SK-N-SH (cell line): ENCODE results near the gene PNPLA1. TPM values are rescaled to one million over a fixed set of nuclear protein-coding genes. Genes with fewer than 3 reads are reported as not detected.

Experiments
- CTCF ChIA-PET: fragments of 300-600, 350-600 bp; formaldehyde crosslinking; extraction: SDS; loops from one replicate; lab custom pipeline; 2021; lab: Yijun Ruan, JAX
- POLR2A ChIA-PET: fragments of 350-600 bp; sonication (Branson Sonifier 250); formaldehyde crosslinking; extraction: SDS; loops from one replicate; lab custom pipeline; 2020; ENCODE audit warnings: antibody characterized with exemption, inconsistent platforms; lab: Yijun Ruan, JAX
- DNase-seq: peaks from one replicate; pipeline ENCODE4 v3.0.0; 2012
- H2AFZ ChIP-seq: fragments of 200-600 bp; sonication (generic); 2 replicates; pipeline ENCODE4 v1.8.1; 2016; ENCODE audit warnings: antibody characterized with exemption, mild to moderate bottlenecking, low read depth
- H3F3A ChIP-seq: fragments of 200-600 bp; sonication (generic); replicated peaks from 2 replicates; pipeline ENCODE3; 2016; ENCODE audit warnings: antibody characterized with exemption, mild to moderate bottlenecking; ENCODE audit not compliant: insufficient read depth
- H3K27ac ChIP-seq, 2 experiments: fragments of 200-500 bp in 1 of 2; fragments of 200-600 bp in 1 of 2; sonication (Bioruptor generic) in 1 of 2; sonication (generic), shearing (Covaris generic) in 1 of 2; 2 replicates each; pipeline versions ENCODE4 v1.5.1 to v1.6.1; 2014 to 2016; ENCODE audit warnings: low read depth in 2 of 2, inconsistent platforms in 1 of 2, low read length in 1 of 2, mild to moderate bottlenecking in 1 of 2, mixed read lengths in 1 of 2
- H3K27me3 ChIP-seq: fragments of 200-600 bp; sonication (generic), shearing (Covaris generic); 2 replicates; pipeline ENCODE4 v1.6.1; 2016; ENCODE audit warnings: mixed run types; ENCODE audit not compliant: insufficient read depth
- H3K36me3 ChIP-seq, 2 experiments: fragments of 200-500 bp in 1 of 2; fragments of 200-600 bp in 1 of 2; sonication (Bioruptor generic) in 1 of 2; sonication (generic) in 1 of 2; replicated peaks in 1 of 2; 2 replicates each; pipeline versions ENCODE3 to v1.5.1; 2014 to 2016; ENCODE audit warnings: low read length in 1 of 2, mild to moderate bottlenecking in 1 of 2; ENCODE audit not compliant: insufficient read depth in 2 of 2, control insufficient read depth in 1 of 2
- H3K4me1 ChIP-seq, 2 experiments: fragments of 200-500 bp in 1 of 2; fragments of 200-600 bp in 1 of 2; sonication (Bioruptor generic) in 1 of 2; sonication (generic), shearing (Covaris generic) in 1 of 2; 2 replicates each; pipeline versions ENCODE4 v1.5.1 to v1.6.1; 2014 to 2016; ENCODE audit warnings: low read depth in 1 of 2, low read length in 1 of 2, mixed run types in 1 of 2; ENCODE audit not compliant: insufficient read depth in 2 of 2, control insufficient read depth in 1 of 2
- H3K4me2 ChIP-seq: fragments of 200-600 bp; sonication (generic), shearing (Covaris generic); 2 replicates; pipeline ENCODE4 v1.6.1; 2017; ENCODE audit warnings: mixed run types
- H3K4me3 ChIP-seq, 2 experiments: fragments of 200-500 bp in 1 of 2; fragments of 200-600 bp in 1 of 2; sonication (Bioruptor generic) in 1 of 2; sonication (generic), shearing (Covaris generic) in 1 of 2; 2 replicates each; pipeline versions ENCODE4 v1.5.1 to v1.8.1; 2014 to 2016; ENCODE audit warnings: low read depth in 2 of 2, inconsistent platforms in 1 of 2, low read length in 1 of 2, mild to moderate bottlenecking in 1 of 2, mixed read lengths in 1 of 2, moderate library complexity in 1 of 2
- H3K79me2 ChIP-seq: fragments of 200-600 bp; sonication (generic); 2 replicates; pipeline ENCODE4 v1.8.1; 2017; ENCODE audit warnings: mild to moderate bottlenecking; ENCODE audit not compliant: insufficient read depth
- H3K9ac ChIP-seq: fragments of 200-600 bp; sonication (generic); 2 replicates; pipeline ENCODE4 v1.6.1; 2017; ENCODE audit warnings: mixed run types
- H3K9me2 ChIP-seq: fragments of 200-600 bp; sonication (generic); 2 replicates; pipeline ENCODE4 v1.6.1; 2017; ENCODE audit warnings: mixed run types
- H3K9me3 ChIP-seq: fragments of 200-600 bp; sonication (generic); 2 replicates; pipeline ENCODE4 v1.6.1; 2017; ENCODE audit warnings: mixed run types, mild to moderate bottlenecking, moderate library complexity
- H4K20me1 ChIP-seq: fragments of 200-600 bp; sonication (generic); 2 replicates; pipeline ENCODE4 v1.6.1; 2017; ENCODE audit warnings: mild to moderate bottlenecking, mixed run types; ENCODE audit not compliant: insufficient read depth
- CTCF ChIP-seq: fragments of 200-600 bp; sonication (generic); IDR thresholded peaks from 2 replicates; pipeline ENCODE4 v1.6.1; 2017; ENCODE audit warnings: antibody characterized with exemption, mild to moderate bottlenecking, moderate library complexity
- ELF1 ChIP-seq: IDR thresholded peaks from 2 replicates; pipeline ENCODE4 v1.4.0; 2012
- EZH2phosphoT487 ChIP-seq: fragments of 200-600 bp; sonication (generic); IDR thresholded peaks from 2 replicates; pipeline ENCODE4 v1.6.1; 2017; ENCODE audit warnings: low read depth, mixed run types, mild to moderate bottlenecking, antibody characterized with exemption, moderate library complexity, borderline replicate concordance
- FOXJ3 ChIP-seq: sonication (generic); formaldehyde crosslinking; IDR thresholded peaks from 2 replicates; pipeline ENCODE4 v1.5.1; 2020; ENCODE audit warnings: mild to moderate bottlenecking, missing genetic modification reagents
- GABPA ChIP-seq: IDR thresholded peaks from 2 replicates; pipeline ENCODE4 v1.4.0; 2012; ENCODE audit warnings: low read depth, mild to moderate bottlenecking
- IRF3 ChIP-seq: fragments of 150-350 bp; IDR thresholded peaks from 2 replicates; pipeline ENCODE4 v1.6.1; 2016; ENCODE audit warnings: mild to moderate bottlenecking, low read depth, low read length
- MXI1 ChIP-seq: IDR thresholded peaks from 2 replicates; pipeline ENCODE4 v1.6.1; 2012; ENCODE audit warnings: mild to moderate bottlenecking, low read depth, low read length, improper control_type of control experiment
- NFIC ChIP-seq: IDR thresholded peaks from 2 replicates; pipeline ENCODE4 v1.4.0; 2012; ENCODE audit warnings: borderline replicate concordance
- NRF1 ChIP-seq: IDR thresholded peaks from 2 replicates; pipeline ENCODE4 v1.6.1; 2012; ENCODE audit warnings: low read depth, mild to moderate bottlenecking, low read length
- PBX3 ChIP-seq: IDR thresholded peaks from 2 replicates; pipeline ENCODE4; 2012
- POLR2AphosphoS5 ChIP-seq: IDR thresholded peaks from 2 replicates; pipeline ENCODE4 v1.6.1; 2012; ENCODE audit warnings: low read depth, low read length
- RAD21 ChIP-seq: IDR thresholded peaks from 2 replicates; pipeline ENCODE4 v1.6.1; 2012; ENCODE audit warnings: mild to moderate bottlenecking, low read length
- REST ChIP-seq: IDR thresholded peaks from 2 replicates; pipeline ENCODE4 v1.6.1; 2012; ENCODE audit warnings: mild to moderate bottlenecking, low read depth, low read length, moderate library complexity
- RXRA ChIP-seq: IDR thresholded peaks from 2 replicates; pipeline ENCODE4 v1.4.0; 2012; ENCODE audit warnings: low read depth, mild to moderate bottlenecking, borderline replicate concordance
- SMC3 ChIP-seq: IDR thresholded peaks from 2 replicates; pipeline ENCODE4 v1.6.1; 2012; ENCODE audit warnings: low read depth, low read length, improper control_type of control experiment
- TAF1 ChIP-seq: IDR thresholded peaks from 2 replicates; pipeline ENCODE4 v1.6.1; 2012; ENCODE audit warnings: low read depth, mild to moderate bottlenecking, low read length, moderate library complexity, borderline replicate concordance
- TCF12 ChIP-seq: IDR thresholded peaks from 2 replicates; pipeline ENCODE4 v1.4.0; 2012
- TEAD4 ChIP-seq: IDR thresholded peaks from 2 replicates; pipeline ENCODE4 v1.4.0; 2012; ENCODE audit warnings: mild to moderate bottlenecking, borderline replicate concordance; ENCODE audit not compliant: insufficient read depth
- USF1 ChIP-seq: IDR thresholded peaks from 2 replicates; pipeline ENCODE4 v1.4.0; 2012; ENCODE audit warnings: low read depth, borderline replicate concordance
- USF2 ChIP-seq: fragments of 150-350 bp; IDR thresholded peaks from 2 replicates; pipeline ENCODE4 v1.6.1; 2017; ENCODE audit warnings: antibody characterized with exemption, low read length, low read depth, borderline replicate concordance
- YY1 ChIP-seq: IDR thresholded peaks from 2 replicates; pipeline ENCODE4 v1.4.0; 2012; ENCODE audit warnings: low read depth, mild to moderate bottlenecking
- WGBS: methylation state at CpG from one replicate; pipeline ENCODE4 v1.1.6; 2017; ENCODE audit warnings: low lambda C conversion rate; 5-methylcytosine and 5-hydroxymethylcytosine counted together
- polyA plus RNA-seq, 3 experiments: library from polyadenylated mRNA; depleted of rRNA; stranded (reverse); fragments of >200 nt; gene quantifications; 2 replicates each; pipeline ENCODE4 v1.2.3, GENCODE V29; 2012

PNPLA1 gene
- polyA plus RNA-seq, 1 of the 3 experiments (the other 2 are of a cell fraction), result not detected

GRCh38 chr6:36252005-36252404 lies 17.9 kb upstream of the PNPLA1 start (continued):
- TF ChIP-seq FOXJ3 (CRISPR knock-in tag) (no peak), ELF1 (no peak), IRF3 (no peak)

GRCh38 chr6:36263390-36264000 lies 6.4 kb upstream of the PNPLA1 start:
- POLR2A ChIA-PET, result no interaction called here
- no peaks in the 10 kb centered on the region for H3K79me2 ChIP-seq
- H3K27ac ChIP-seq, result no peak overlapping the region
- no peak overlapping the region for H3K9ac ChIP-seq
- H4K20me1 ChIP-seq, result no peaks in the 10 kb centered on the region
- H2AFZ ChIP-seq, result no peak overlapping the region
- CTCF ChIA-PET, result interaction anchor here (0.6 to 1.5 kb wide), 3 partner anchors 39 to 267 kb away, joined by 3 to 6 read pairs (median 4); no protein-coding TSS in a partner anchor
- H3K4me1 ChIP-seq, result peaks cover 0 to 5% of the 10 kb centered on the region in 2 experiments; a peak in 1 of 4 replicates
- H3K4me2 ChIP-seq, result no peak overlapping the region
- H3K36me3 ChIP-seq, result no peaks in the 10 kb centered on the region
- no peaks in the 10 kb centered on the region for H3K9me2 ChIP-seq
- no peaks in the 10 kb centered on the region for H3K9me3 ChIP-seq
- no peaks in the 10 kb centered on the region; the same call in 1 of the 2 replicates for H3K27me3 ChIP-seq
- no peaks in the 10 kb centered on the region for H3F3A ChIP-seq
- 62% methylated on average over 9 of the region's 9 CpGs for WGBS
- H3K4me3 ChIP-seq, result no peak overlapping the region
- DNase-seq, result no peak
- TF ChIP-seq SMC3 (no peak), TEAD4 (no peak), TAF1 (no peak), NRF1 (no peak), RXRA (no peak), MXI1 (no peak), REST (no peak), RAD21 (no peak), TCF12 (no peak), GABPA (no peak), USF1 (no peak), PBX3 (no peak), USF2 (no peak), EZH2phosphoT487 (no peak), POLR2AphosphoS5 (no peak), YY1 (no peak), NFIC (no peak), CTCF (no peak)
